IPS DF 6.9 (cell line): ENCODE data around the gene LDB1.

ENCODE experiments used
- DNase-seq: peaks from one replicate; pipeline ENCODE4 v3.0.0-alpha.2; 2013; ENCODE audit warnings: low read depth, low spot score
- H3K27ac ChIP-seq: one replicate; pipeline ENCODE4 v1.5.1; 2013; ENCODE audit warnings: low read length, control low read depth
- H3K27me3 ChIP-seq: 2 replicates; pipeline ENCODE4 v1.6.1; 2013; ENCODE audit warnings: mild to moderate bottlenecking, low read length; ENCODE audit not compliant: control insufficient read depth, insufficient read depth
- H3K36me3 ChIP-seq: 2 replicates; pipeline ENCODE4 v1.6.1; 2013; ENCODE audit warnings: low read length; ENCODE audit not compliant: control insufficient read depth, insufficient read depth
- H3K4me1 ChIP-seq: 2 replicates; pipeline ENCODE4 v1.6.1; 2013; ENCODE audit warnings: low read length; ENCODE audit not compliant: control insufficient read depth, insufficient read depth
- H3K4me3 ChIP-seq: 2 replicates; pipeline ENCODE4 v1.5.1; 2013; ENCODE audit warnings: mild to moderate bottlenecking, low read length
- H3K9me3 ChIP-seq: 2 replicates; pipeline ENCODE4 v1.6.1; 2013; ENCODE audit warnings: low read length, inconsistent platforms; ENCODE audit not compliant: control insufficient read depth, insufficient read depth
- WGBS: extraction: QIAGEN DNeasy Blood & Tissue Kit; methylation state at CpG from one replicate; pipeline ENCODE4 v1.1.7; 2013; ENCODE audit warnings: mixed read lengths, missing lambda C conversion rate; ENCODE audit not compliant: insufficient read length, insufficient coverage; 5-methylcytosine and 5-hydroxymethylcytosine counted together

Gene LDB1

GRCh38 chr10:102135956-102136526, 15.9 kb upstream of the LDB1 start:
- H3K27me3 ChIP-seq = no peaks in the 10 kb centered on the region
- H3K27ac ChIP-seq = no peak overlapping the region
- H3K9me3 ChIP-seq = no peaks in the 10 kb centered on the region
- WGBS = no CpG with 5 or more reads among the region's 7 CpGs
- peaks cover 32% of the 10 kb centered on the region for H3K36me3 ChIP-seq
- 0 out of 2 replicates have a peak, but pooled peaks cover 3% of the 10 kb centered on the region for H3K4me1 ChIP-seq
- DNase-seq = no peak
- no peak overlapping the region for H3K4me3 ChIP-seq

- no CpG with 5 or more reads among the region's 2 CpGs for WGBS
- peaks cover 17% of the 10 kb centered on the region for H3K36me3 ChIP-seq
- no peak overlapping the region for H3K27ac ChIP-seq
- no peaks in the 10 kb centered on the region for H3K9me3 ChIP-seq
- H3K27me3 ChIP-seq = no peaks in the 10 kb centered on the region
- no peak for DNase-seq
- H3K4me3 ChIP-seq = peak overlapping the region; percentile 68; the same call in 1 of the 2 replicates
- 0 out of 2 replicates have a peak, but pooled peaks cover 3% of the 10 kb centered on the region for H3K4me1 ChIP-seq
Observed at GRCh38 chr10:102134416-102134815, 14.2 kb upstream of the LDB1 start.

GRCh38 chr10:102133373-102134195, 13.4 kb upstream of the LDB1 start:
- Histone ChIP-seq H3K4me3 (peak overlapping the region; percentile 68), H3K4me1 (0 out of 2 replicates have a peak, but pooled peaks cover 3% of the 10 kb centered on the region), H3K9me3 (no peaks in the 10 kb centered on the region), H3K36me3 (peaks cover 10% of the 10 kb centered on the region; the same call in 1 of the 2 replicates), H3K27ac (no peak overlapping the region), H3K27me3 (no peaks in the 10 kb centered on the region)
- no peak for DNase-seq
- WGBS = no CpG with 5 or more reads among the region's 48 CpGs

- no CpG with 5 or more reads among the region's 64 CpGs for WGBS
- 0 out of 2 replicates have a peak, but pooled peaks cover 3% of the 10 kb centered on the region for H3K4me1 ChIP-seq
- DNase-seq = peak; percentile 98
- peak within 1 kb of the TSS; percentile 68 for H3K4me3 ChIP-seq
- no peaks in the 10 kb centered on the region for H3K9me3 ChIP-seq
- no peak within 1 kb of the TSS for H3K27ac ChIP-seq
- H3K27me3 ChIP-seq = no peaks in the 10 kb centered on the region
- H3K36me3 ChIP-seq = peaks cover 3% of the 10 kb centered on the region; the same call in 1 of the 2 replicates
Observed at GRCh38 chr10:102132563-102133372, 12.6 kb upstream of the LDB1 start, which contains the start of gene PPRC1. PPRC1 (plus strand) TSS chr10:102133040; CDS start chr10:102133069, 29 bp downstream.

GRCh38 chr10:102132193-102132562, 12.0 kb upstream of the LDB1 start:
- H3K9me3 ChIP-seq = no peaks in the 10 kb centered on the region
- DNase-seq = no peak
- WGBS = no CpG with 5 or more reads among the region's 8 CpGs
- H3K4me3 ChIP-seq = peak overlapping the region; percentile 68; the same call in 1 of the 2 replicates
- no peaks in the 10 kb centered on the region for H3K27me3 ChIP-seq
- H3K27ac ChIP-seq = no peak overlapping the region
- 0 out of 2 replicates have a peak, but pooled peaks cover 3% of the 10 kb centered on the region for H3K4me1 ChIP-seq
- no peaks in the 10 kb centered on the region for H3K36me3 ChIP-seq

- Histone ChIP-seq H3K4me3 (no peak overlapping the region), H3K9me3 (no peaks in the 10 kb centered on the region), H3K27ac (no peak overlapping the region), H3K36me3 (no peaks in the 10 kb centered on the region), H3K27me3 (no peaks in the 10 kb centered on the region), H3K4me1 (0 out of 2 replicates have a peak, but pooled peaks cover 3% of the 10 kb centered on the region)
- no peak for DNase-seq
- WGBS = no CpG with 5 or more reads among the region's 8 CpGs
Observed at GRCh38 chr10:102131286-102132170, 11.4 kb upstream of the LDB1 start.

- no peak for DNase-seq
- Histone ChIP-seq H3K4me3 (no peak overlapping the region), H3K36me3 (no peaks in the 10 kb centered on the region), H3K9me3 (no peaks in the 10 kb centered on the region), H3K27me3 (no peaks in the 10 kb centered on the region), H3K4me1 (peaks cover 12% of the 10 kb centered on the region), H3K27ac (no peak overlapping the region)
- no CpG with 5 or more reads among the region's 3 CpGs for WGBS
Observed at GRCh38 chr10:102123223-102123622, 3.1 kb upstream of the LDB1 start.

GRCh38 chr10:102122450-102122849, 2.3 kb upstream of the LDB1 start:
- WGBS = no CpG with 5 or more reads among the region's 1 CpG
- peaks cover 17% of the 10 kb centered on the region for H3K4me1 ChIP-seq

GRCh38 chr10:102121739-102122372, 1.7 kb upstream of the LDB1 start:
- Histone ChIP-seq H3K27ac (peak overlapping the region; percentile 28), H3K4me3 (no peak overlapping the region; the same call in 1 of the 2 replicates), H3K27me3 (no peaks in the 10 kb centered on the region), H3K36me3 (no peaks in the 10 kb centered on the region), H3K4me1 (peaks cover 20% of the 10 kb centered on the region), H3K9me3 (no peaks in the 10 kb centered on the region)
- WGBS = no CpG with 5 or more reads among the region's 6 CpGs
- no peak for DNase-seq

More at GRCh38 chr10:102122450-102122849, 2.3 kb upstream of the LDB1 start:
- Histone ChIP-seq H3K4me3 (no peak overlapping the region), H3K27me3 (no peaks in the 10 kb centered on the region), H3K27ac (no peak overlapping the region), H3K9me3 (no peaks in the 10 kb centered on the region), H3K36me3 (no peaks in the 10 kb centered on the region)
- DNase-seq = no peak
